T1000 (cell line): Measurements from ENCODE around the gene BMP10.
A peak's percentile ranks its signal among the peaks of the same experiment; 100 is the strongest.

ENCODE experiments used
- DNase-seq: peaks from one replicate; lab custom pipeline; 2025; ENCODE audit warnings: mixed read lengths; lab: John Stamatoyannopoulos, UW

The BMP10 gene

DNA sequence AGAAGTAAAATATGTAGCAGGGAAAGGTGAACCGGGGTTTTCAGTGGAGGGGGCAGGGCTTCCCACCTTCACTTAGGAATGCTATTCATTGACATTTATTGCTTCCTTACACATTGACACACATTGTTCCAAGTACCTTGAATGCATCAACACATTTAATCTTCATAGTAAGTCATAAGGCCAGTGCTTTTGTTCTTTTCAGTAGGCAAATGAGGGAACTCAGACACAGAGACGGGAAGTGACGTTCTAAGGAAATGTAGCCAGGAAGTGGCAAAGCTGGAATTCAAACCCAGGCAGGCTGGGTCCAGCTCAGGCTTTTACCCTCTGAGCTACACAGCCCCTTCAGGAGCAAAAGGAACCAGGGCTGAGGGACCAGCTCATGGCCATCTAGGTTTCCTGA is 20.7 kb downstream of the BMP10 start:
- DNase-seq = no peak

DNA sequence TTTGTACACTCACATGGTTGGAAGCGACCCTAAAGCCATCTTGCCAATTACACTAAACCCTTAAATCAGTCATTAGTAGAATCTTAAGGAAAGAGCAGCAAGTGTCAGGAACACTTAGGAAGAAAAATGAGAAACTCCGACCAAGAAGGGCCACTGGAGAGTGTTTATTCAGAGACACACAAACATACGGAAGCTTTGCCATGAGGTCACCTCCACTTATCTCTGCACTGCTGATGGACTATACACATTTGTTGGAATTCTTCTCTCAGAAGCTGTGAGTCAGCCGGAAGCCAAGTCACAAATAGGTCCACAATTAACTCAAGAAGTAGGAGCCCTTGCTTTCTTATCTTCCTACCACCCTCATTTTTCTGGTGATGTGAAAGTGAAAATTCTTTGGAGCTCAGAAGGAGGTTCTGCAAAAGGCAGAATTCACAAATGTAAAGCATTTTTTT is 21.6 kb downstream of the BMP10 start:
- no peak for DNase-seq

DNA sequence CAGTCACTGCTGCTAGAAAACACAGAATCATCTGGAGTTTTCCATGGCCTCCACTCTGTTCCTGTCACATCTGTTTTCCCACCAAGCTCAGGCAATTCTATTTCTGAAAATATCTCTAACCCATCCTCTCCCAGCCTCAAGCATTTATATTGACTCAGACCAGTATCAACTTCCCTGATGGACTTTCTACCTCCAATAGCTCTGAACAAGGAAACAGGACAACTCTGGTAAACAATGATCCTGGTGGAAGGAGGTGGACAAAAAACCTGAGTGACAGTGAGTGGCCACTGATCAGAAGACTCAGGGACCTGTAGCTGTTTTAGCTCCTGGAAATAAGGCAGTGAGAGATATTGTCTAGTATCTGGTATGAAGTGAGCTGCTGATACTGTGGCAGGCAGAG is 23.4 kb downstream of the BMP10 start:
- DNase-seq = no peak

DNA sequence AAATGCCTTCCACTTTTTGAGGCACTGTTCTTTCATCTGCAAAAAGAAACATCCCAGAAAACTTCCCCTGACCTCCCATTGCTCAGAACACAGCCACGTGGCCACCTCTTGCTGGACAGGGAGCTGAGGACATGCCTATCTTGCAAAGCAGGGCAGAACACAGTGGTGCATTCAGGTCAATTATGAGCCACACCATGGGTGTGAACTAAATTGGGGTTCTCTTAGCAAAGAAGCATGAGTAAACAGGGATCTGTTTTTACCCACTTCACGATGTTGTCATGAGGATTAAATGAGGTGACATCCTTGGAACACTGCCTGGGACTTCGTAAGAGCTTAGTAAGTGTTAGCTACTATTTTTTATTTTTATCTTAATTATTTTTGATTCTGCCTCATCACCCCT is 25.1 kb downstream of the BMP10 start:
- DNase-seq = no peak

DNA sequence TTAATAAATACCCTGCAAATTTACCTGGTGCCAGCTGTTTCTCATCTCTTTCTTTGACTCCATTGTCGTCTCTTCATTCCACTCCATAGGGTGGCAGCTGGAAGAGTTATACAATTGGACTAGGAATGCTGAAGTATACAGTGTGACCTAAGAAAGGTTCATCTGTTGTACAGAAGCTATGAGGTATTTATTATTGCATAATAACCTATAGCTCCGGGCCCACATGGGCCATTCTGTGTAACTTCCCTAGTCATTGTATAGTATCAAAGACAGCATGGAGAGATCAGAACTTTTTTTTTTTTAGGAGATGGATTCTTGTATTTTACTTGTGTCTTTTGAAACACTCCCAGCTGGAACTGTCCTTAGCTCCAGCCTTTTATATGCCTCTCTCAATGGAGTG is 26.2 kb downstream of the BMP10 start:
- DNase-seq = no peak

DNA sequence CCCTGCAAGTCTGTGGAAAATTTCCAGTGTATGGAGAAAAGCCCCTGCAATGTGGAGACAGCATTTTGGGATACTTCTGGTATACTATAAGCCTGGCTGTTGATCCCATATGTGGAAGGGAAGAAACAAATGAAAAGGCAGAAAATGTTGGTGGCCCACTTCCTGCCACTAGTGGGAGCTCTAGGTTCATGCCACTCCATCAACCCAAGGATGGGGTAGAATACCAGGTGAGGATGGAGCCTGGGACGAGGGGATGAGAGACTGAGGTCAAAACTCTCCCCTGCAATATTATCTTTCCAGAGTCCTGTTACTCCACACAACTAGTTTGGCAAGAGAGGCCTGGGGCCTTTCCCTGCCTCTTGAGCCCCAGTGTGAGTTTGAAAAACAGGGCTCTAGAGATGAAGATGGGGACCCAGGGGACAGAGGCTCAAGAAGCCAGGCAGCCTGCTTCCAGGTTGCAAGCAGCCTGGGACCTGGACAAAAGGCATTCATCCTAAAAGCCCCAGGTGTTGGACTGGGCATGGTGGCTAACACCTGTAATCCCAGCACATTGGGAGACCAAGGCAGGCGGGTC is 31.9 kb downstream of the BMP10 start:
- DNase-seq = no peak

DNA sequence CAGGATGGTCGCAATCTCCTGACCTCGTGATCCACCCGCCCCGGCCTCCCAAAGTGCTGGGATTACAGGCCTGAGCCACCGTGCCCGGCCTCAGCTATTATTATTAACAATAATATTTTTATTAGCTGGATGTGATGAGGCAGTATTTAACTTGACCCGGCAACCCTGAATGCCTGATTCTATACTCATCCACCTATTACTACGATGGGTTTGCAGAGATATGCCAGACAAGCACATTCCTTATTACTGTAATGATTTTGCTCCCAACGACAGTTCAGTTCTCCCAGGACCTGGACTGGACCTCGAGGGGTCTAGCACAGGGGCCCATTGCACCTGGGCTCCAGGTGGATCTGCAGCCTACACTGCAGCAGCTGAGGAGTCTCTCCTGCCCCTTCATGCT is 32.6 kb downstream of the BMP10 start:
- DNase-seq = no peak

DNA sequence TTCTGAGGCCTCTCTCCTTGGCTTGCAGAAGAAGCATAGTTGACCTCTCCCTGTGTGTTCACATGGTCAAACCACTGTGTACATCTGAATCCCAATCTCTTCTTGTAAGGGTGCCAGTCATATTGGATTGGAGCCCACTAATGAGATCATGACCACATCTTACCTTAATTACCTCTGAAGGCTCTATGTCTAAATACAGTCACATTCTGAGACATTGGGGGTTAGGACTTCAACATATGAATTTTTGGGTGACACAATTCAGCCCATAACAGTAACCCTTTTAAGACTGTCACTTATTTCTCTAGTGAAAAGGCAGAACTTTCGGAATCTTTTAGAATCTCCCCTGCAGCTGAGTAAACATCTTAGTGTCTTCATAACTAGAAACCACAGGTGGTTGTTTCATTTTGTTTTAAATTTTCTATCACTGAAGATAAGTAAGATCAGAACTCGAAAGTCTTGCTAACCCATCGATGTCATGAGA is 33.3 kb downstream of the BMP10 start:
- DNase-seq = no peak

DNA sequence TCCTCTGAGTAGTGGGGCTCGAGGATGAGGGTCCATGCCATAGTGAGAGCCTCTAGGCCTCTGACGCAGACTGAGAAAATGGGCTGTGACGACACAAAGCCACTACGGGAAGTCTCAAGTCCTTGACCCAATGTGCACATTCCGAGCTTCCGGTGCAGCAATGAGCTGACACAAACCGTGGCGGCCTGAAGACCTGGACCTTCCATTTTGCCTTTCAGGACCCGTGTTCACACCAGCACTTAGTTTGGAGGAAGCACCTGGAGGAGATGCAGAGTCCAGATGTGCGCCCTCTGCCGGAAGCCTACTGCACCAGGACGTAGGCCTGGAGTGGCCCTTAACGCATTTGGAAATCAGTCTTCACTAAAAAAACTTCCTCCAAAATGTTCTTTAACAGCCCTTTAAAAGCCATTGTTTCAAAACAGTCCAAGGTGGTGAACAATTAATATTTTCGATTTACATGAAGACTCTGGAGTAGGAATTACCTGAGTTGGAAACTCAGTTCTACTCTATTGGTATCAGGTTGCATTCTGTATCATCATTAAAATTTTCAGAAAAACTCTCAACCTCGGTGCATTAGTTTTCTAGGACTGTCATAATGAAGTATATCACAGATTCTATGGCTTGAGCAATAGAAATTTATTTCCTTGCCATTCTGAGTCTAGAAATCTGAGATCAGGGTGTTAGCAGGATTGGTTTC is 33.9 kb downstream of the BMP10 start:
- no peak for DNase-seq

DNA sequence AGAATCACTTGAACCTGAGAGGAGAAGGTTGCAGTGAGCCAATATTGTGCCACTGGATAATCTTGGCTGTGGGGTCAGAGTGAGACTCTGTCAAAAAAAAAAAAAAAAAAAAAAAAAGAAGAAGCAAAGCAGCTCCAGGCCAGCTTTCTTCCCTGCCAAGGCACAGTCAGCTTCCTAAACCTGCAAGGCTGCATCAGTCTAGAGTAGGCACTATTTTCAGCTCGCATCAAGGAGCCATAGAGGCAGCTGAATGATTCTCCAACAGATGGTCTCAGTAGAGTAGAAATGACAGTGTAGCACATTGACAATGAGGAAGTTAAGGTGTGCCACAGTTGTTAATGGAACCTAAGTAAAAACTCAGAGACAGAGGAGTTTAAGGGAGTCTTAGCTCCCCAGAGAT is 35.6 kb downstream of the BMP10 start:
- no peak for DNase-seq

DNA sequence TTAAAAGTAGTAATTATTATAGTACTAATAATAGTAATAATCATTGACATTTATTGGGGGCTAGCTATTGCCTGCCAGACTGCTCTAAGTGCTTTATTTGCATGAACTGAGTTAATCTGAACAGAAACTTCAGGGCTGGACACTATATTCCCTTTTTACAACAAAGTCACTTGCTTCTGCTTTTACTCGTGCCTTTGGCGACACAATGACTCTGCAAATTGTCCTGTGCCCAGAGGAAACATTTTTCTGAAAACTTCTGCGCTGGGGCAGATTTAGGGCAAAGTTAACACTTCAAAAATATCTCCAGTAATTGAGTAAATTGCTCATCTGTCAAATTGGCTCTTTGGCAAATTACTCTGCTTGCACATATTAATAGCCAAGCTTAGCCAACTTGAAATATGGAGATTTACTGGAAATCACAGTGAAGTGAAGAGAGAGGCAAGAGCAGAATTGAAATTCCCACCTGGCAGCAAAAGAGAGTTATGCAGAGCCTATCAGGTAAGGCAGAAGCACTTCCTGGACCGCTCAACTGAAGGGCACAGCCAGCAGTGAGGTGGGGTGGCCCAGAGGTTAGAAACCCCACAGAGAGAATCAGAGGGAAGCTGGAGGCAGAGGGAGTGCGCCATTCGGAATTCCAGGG is 36.3 kb downstream of the BMP10 start:
- no peak for DNase-seq

DNA sequence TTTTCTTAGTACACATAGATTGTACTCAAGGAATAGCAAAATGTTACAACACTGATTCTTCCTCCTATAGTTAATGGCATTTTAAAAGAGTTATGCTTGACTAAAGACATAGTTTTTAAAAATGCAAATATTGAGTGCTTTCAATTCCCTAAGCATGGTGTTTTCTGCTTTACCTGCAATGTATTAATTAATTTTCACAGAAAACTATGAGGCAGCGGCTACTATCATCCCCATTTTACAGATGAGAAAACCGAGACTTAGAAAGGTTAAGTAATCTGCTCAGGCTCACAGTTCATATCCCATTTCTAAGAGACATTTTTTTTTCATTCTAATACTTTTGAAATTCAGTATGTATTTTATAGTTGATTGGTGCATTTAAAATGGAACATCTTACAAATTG is 38.0 kb downstream of the BMP10 start:
- DNase-seq = no peak

DNA sequence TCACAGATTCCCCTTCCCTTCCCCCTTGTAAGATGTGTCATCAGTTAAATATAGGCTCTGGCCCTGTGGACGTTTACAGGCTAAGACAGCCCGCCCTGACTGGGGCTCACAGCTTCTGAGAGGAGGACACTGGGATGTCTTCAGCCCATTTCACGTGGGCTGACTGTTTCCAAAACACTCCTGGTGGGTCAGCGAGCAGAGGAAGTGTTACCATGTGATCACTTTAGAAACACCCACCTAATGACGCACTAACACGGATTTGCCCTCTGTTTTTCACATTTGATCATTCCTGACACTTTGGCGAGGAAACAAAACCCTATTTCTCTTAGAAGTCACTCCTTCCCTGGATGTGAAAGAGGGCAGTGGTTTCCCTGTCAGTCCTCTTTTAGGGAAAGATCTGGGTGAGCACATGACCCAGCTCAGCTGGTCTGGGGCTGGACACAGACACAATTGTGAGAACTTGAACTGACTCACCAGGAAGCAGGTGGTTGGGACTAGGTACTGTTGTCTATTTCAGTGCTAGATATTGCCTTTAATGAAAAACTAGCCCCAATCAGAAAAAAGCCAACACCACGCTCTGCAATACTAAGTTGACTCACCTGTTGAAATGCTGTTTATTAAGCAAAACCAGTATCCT is 38.8 kb downstream of the BMP10 start:
- no peak for DNase-seq

DNA sequence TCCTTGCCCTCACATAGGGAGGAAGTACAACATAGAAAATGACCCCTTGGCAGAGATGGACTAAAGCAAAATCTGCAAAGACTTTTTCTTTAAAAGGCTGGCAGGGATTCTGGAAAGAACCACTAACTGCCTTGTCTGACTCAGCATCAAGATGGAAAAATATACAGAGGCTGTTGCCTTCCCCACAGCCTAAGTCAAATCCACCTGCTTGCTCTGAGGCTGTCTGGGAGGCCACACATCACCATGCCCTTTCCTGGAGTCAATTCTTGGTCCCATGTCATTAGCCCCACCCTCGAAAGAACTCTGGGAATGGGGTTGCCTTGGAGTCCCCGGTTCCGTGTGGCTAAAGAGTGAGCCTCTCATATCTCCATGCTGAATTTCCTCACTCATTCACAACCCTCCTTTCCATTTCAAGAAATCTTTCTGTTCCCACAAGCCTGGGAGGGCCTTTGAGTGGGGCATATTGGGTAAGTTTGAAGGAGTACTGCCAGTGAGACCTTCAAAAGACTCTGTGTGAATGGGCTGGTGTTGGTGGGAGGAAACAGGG is 39.4 kb downstream of the BMP10 start:
- DNase-seq = no peak

DNA sequence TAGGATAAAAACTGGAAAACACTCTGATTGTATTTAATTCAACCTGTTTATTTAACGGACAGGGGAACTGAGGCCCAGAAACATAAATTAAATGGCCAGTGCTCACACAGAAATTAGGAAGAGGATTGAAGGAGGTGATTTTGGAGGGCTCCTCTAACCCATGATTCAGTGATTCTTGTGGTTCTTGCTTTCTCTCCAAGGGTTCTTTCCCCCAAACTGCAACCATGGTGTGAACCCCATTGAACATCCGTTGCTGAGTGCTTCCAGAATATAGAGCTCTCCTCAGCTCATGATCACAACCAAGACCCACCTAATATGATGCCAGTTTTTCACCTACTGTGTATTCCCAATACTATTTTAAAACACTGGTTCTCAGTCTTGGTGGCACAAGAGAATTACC is 41.4 kb downstream of the BMP10 start:
- DNase-seq = no peak

DNA sequence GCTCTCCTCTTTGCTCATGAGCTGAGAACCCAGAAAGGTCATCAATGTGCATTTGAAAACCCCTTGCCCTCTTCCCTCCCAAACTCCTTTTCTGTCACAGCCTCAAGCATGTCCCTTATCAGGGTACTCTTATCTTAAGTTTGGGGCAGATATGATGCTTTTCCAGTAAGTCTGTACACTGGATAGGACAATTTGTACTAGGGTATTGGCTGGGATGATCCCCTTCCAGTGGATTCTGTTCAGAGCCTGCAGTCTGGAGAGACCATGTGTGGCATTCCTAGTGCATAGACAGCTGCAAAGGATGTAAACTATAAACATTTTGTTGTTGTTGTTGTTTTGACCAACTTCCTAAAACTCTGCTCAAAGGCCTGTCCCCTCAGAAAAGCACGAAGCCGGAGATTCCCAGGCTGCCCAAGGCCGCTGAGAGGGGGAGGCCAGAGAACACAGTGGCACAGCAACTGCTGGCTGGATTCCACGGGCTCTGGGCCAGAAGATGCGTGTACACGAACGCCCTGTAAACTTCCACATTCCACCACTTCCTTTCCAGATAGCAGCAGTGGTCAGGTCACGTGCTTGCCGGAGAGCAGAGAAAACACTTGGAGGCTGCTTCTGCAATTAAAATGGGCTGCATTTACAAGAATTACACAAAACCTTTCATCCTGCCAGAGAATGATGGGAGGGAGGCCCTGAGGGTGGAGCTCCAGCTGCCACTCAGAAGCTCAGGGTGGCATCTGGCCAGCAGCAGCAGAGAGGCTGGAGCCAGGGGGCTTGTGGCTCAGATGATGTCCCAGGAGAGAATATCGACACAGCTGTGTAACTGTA is 42.1 kb downstream of the BMP10 start:
- peak; percentile 87 for DNase-seq

DNA sequence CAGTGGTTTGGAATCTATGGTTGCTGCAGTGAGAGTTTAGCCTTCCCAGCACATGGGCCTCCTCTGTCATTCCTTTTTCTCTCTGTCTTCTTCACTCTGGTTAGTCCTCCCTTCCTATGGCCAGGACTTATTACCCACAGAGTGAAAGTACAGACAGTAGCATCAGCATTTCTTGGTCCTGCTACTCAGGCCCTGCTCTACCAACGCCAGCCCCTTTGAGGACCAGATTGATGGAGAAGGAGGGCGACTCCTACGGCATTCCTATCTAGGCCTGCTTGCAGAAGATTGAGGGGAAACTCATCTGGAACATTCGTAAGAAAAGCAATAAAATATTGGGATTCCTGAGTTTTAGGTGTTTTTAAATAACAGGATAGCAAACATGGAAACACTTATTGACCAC is 43.5 kb downstream of the BMP10 start:
- no peak for DNase-seq

DNA sequence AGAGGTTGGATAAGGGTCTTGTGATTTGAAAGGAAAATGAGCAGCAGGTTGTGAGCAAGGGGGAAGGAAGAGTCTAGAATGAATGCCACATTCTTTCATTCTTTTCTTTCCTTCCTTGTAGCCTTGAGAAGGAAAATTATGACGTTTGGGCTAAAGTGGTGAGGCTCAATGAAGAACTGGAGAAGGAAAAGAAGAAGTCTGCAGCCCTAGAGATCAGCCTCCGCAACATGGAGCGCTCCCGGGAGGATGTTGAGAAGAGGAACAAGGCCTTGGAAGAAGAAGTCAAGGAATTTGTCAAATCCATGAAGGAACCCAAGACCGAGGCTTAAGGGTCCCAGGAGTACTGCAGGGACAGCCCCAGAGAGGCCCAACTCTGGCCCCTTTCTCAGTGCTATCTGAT is 45.3 kb downstream of the BMP10 start:
- no peak for DNase-seq

DNA sequence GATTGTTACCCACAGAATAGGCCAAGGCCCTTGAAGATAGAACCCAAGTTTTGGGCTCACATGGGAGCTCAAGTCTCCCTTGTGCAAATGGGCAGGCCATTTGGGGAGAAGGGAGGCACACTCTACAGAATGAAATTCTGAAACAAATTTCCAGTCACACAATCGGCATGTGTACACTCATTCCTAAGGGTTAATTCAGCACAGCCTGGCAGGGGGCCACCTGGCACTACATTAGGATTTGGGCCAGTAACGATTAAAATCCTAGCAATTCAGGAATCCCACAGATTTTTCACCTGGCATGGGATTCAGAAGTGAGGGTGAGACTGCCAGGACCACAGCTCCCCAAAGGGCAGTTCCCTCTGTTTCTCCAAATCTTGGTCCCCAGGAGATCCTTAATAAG is 46.4 kb downstream of the BMP10 start:
- peak; percentile 21 for DNase-seq

DNA sequence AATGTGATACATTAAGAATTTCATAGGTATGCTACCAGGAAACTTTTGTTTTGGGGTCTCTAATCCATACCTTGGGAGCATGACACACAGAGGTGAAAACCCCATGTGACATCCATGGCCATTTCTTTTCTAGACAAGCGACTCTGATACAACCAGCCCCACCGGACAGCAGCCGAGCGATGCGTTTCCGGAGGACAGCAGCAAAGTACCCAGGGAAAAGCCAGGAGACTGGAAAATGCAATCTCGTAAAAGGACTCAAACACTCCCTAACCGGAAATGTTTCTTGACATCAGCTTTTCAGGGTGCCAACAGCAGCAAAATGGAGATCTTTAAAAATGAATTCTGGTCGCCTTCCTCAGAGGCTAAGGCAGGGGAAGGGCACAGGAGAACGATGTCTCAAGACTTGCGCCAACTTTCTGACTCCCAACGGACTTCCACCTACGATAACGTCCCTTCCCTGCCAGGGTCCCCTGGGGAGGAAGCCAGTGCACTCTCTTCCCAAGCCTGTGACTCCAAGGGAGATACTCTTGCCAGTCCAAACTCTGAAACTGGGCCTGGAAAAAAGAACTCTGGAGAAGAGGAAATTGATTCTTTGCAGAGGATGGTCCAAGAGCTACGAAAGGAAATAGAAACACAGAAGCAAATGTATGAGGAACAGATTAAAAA is 48.9 kb downstream of the BMP10 start:
- DNase-seq = no peak

DNA sequence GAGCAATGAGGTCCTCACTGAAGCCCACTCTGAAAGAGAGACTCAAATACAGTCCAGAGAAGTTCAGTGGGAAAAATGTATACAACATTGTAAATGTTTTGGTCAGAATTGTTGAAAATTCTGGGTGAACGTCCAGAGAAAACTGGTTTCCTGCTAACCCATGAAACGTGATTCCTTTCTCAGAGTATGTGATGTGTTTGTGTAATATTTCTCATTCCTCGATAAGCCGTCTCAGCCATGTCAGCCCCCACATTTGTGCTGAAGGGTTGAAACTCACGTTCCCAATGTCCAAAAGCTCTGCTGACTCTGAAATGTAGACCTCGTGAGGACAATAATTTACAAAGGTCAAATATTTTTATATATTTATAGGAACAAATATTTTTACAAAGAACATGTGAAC is 51.6 kb downstream of the BMP10 start:
- DNase-seq = no peak
